DMS53 treated with DMSO at 0.1 percent for 48 hours (cell line): Measurements from ENCODE around the gene TEX19.
"Not testable (repeated sequence)": the region's sequence is repeated elsewhere in the genome, so short reads cannot be mapped to it uniquely, and the experiment has no call there.

ENCODE experiments used
- DNase-seq: peaks from one replicate; lab custom pipeline; 2025; ENCODE audit not compliant: unreplicated experiment; lab: John Stamatoyannopoulos, UW

The TEX19 gene

GRCh38 chr17:82354804-82355308 is 4.2 kb upstream of the TEX19 start:
- no peak for DNase-seq

GRCh38 chr17:82355770-82356427 is 3.1 kb upstream of the TEX19 start:
- DNase-seq: no peak

GRCh38 chr17:82356845-82357355 is 2.1 kb upstream of the TEX19 start:
- DNase-seq: peak; percentile 37

GRCh38 chr17:82357394-82357793 is 1.7 kb upstream of the TEX19 start:
- no peak for DNase-seq

GRCh38 chr17:82359451-82360074 is 516 bp downstream of the TEX19 start:
- DNase-seq: not testable (repeated sequence)

- DNase-seq: no peak
Measured at GRCh38 chr17:82361885-82362633, 3.0 kb downstream of the TEX19 start.

GRCh38 chr17:82365606-82366295 is 6.7 kb downstream of the TEX19 start:
- DNase-seq: no peak

GRCh38 chr17:82366749-82367148 is 7.7 kb downstream of the TEX19 start:
- no peak for DNase-seq

GRCh38 chr17:82367724-82368524 is 8.9 kb downstream of the TEX19 start:
- DNase-seq: no peak

- DNase-seq: no peak
Measured at GRCh38 chr17:82369211-82369610, 10.2 kb downstream of the TEX19 start.

- DNase-seq: no peak
Measured at GRCh38 chr17:82370471-82371332, 11.7 kb downstream of the TEX19 start.

- DNase-seq: no peak
Measured at GRCh38 chr17:82371333-82372248, 12.5 kb downstream of the TEX19 start, which contains the start of gene UTS2R. TSS of gene UTS2R (plus strand) at chr17:82371765. CDS start at chr17:82374325, 2,560 bp downstream.

- no peak for DNase-seq
Measured at GRCh38 chr17:82372249-82373071, 13.4 kb downstream of the TEX19 start.

- not testable (repeated sequence) for DNase-seq
Measured at GRCh38 chr17:82373072-82373452, 14.0 kb downstream of the TEX19 start.

- no peak for DNase-seq
Measured at GRCh38 chr17:82373731-82374625, 14.9 kb downstream of the TEX19 start.

- no peak for DNase-seq
Measured at GRCh38 chr17:82374626-82375331, 15.7 kb downstream of the TEX19 start.
